ENCODE results near the gene ABCC4.
A peak's percentile ranks its signal among the peaks of the same experiment; 100 is the strongest.

Gene ABCC4
- 26.2 to 52.1 reads per million in 2 experiments for total RNA-seq

GRCh38 chr13:95301183-95301967 is at the start of gene ABCC4:
ABCC4 (minus strand) TSS chr13:95301451; CDS start chr13:95301314, 137 bp downstream.
- peak; percentile 22 for DNase-seq (ENCODE audit: low read depth)

GRCh38 chr13:95349267-95349666 is 48.0 kb upstream of the ABCC4 start:
- no peak for DNase-seq (ENCODE audit: low read depth)

- no peak for DNase-seq (ENCODE audit: low read depth)
Observed at GRCh38 chr13:95343944-95344343, 42.7 kb upstream of the ABCC4 start.

GRCh38 chr13:95341441-95341840 is 40.2 kb upstream of the ABCC4 start:
- no peak for DNase-seq (ENCODE audit: low read depth)

GRCh38 chr13:95338905-95339304 is 37.7 kb upstream of the ABCC4 start:
- no peak for DNase-seq (ENCODE audit: low read depth)

GRCh38 chr13:95337597-95337996 is 36.3 kb upstream of the ABCC4 start:
- no peak for DNase-seq (ENCODE audit: low read depth)

- DNase-seq (ENCODE audit: low read depth), result no peak
Observed at GRCh38 chr13:95335667-95336066, 34.4 kb upstream of the ABCC4 start.

- DNase-seq (ENCODE audit: low read depth), result no peak
Observed at GRCh38 chr13:95328386-95328785, 27.1 kb upstream of the ABCC4 start.

- no peak for DNase-seq (ENCODE audit: low read depth)
Observed at GRCh38 chr13:95327190-95327589, 25.9 kb upstream of the ABCC4 start.

- DNase-seq (ENCODE audit: low read depth), result no peak
Observed at GRCh38 chr13:95326695-95327094, 25.4 kb upstream of the ABCC4 start.

- DNase-seq (ENCODE audit: low read depth), result no peak
Observed at GRCh38 chr13:95325485-95325884, 24.2 kb upstream of the ABCC4 start.

- DNase-seq (ENCODE audit: low read depth), result no peak
Observed at GRCh38 chr13:95323930-95324662, 22.8 kb upstream of the ABCC4 start.

- no peak for DNase-seq (ENCODE audit: low read depth)
Observed at GRCh38 chr13:95319551-95320274, 18.5 kb upstream of the ABCC4 start.

GRCh38 chr13:95317039-95317989 is 16.1 kb upstream of the ABCC4 start:
- DNase-seq (ENCODE audit: low read depth), result no peak

GRCh38 chr13:95315752-95316151 is 14.5 kb upstream of the ABCC4 start:
- no peak for DNase-seq (ENCODE audit: low read depth)

GRCh38 chr13:95307507-95307906 is 6.3 kb upstream of the ABCC4 start:
- no peak for DNase-seq (ENCODE audit: low read depth)

GRCh38 chr13:95304453-95304852 is 3.2 kb upstream of the ABCC4 start:
- no peak for DNase-seq (ENCODE audit: low read depth)

- DNase-seq (ENCODE audit: low read depth), result no peak
Observed at GRCh38 chr13:95301968-95302393, 730 bp upstream of the ABCC4 start.

GRCh38 chr13:95300625-95301182 is 547 bp downstream of the ABCC4 start:
- DNase-seq (ENCODE audit: low read depth), result peak; percentile 7

- no peak for DNase-seq (ENCODE audit: low read depth)
Observed at GRCh38 chr13:95298971-95299621, 2.2 kb downstream of the ABCC4 start.

Measured in T follicular helper cell (primary cell).